Neural progenitor cell (in vitro differentiated cells): ENCODE measurements around the gene FRRS1L.

Source experiments
- EZH2 ChIP-seq: fragments of 200-600 bp; sonication (generic); IDR thresholded peaks from 2 replicates; pipeline ENCODE4 v1.6.1; 2017; ENCODE audit warnings: antibody characterized with exemption, mild to moderate bottlenecking, moderate library complexity
- EZH2phosphoT487 ChIP-seq: fragments of 200-600 bp; sonication (generic); IDR thresholded peaks from 2 replicates; pipeline ENCODE4 v1.6.1; 2017; ENCODE audit warnings: antibody characterized with exemption
- TF ChIP-seq, protein P1 (sequence below): fragments of 200-600 bp; sonication (generic); IDR thresholded peaks from 2 replicates; pipeline ENCODE4 v1.5.1; 2017; ENCODE audit warnings: antibody characterized with exemption, mild to moderate bottlenecking

DNA sequence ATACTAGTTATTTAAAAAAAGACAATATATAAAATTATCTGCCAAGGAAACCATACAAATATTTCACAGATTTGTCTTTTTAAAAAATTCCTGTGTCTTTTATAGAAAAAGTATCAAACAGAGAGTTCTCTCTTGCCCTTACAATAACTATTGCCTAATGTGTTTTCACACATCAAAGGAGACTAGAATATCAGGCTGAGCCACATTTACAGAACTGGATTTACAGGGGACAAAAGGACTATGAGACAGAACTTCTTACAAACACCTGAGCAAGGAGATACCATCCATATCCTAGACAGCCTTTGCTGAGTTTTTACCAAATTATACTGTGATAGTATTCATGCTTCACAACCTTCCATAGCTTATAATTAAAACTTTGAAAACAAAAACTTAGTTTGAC is 81.5 kb downstream of the FRRS1L start:
- TF ChIP-seq, protein P1, sequence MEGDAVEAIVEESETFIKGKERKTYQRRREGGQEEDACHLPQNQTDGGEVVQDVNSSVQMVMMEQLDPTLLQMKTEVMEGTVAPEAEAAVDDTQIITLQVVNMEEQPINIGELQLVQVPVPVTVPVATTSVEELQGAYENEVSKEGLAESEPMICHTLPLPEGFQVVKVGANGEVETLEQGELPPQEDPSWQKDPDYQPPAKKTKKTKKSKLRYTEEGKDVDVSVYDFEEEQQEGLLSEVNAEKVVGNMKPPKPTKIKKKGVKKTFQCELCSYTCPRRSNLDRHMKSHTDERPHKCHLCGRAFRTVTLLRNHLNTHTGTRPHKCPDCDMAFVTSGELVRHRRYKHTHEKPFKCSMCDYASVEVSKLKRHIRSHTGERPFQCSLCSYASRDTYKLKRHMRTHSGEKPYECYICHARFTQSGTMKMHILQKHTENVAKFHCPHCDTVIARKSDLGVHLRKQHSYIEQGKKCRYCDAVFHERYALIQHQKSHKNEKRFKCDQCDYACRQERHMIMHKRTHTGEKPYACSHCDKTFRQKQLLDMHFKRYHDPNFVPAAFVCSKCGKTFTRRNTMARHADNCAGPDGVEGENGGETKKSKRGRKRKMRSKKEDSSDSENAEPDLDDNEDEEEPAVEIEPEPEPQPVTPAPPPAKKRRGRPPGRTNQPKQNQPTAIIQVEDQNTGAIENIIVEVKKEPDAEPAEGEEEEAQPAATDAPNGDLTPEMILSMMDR: no peak
- TF ChIP-seq EZH2: no peak
- TF ChIP-seq EZH2phosphoT487: no peak
